K562 (cell line): ENCODE data around the gene VPS4B. TPM values are rescaled to one million over a fixed set of nuclear protein-coding genes. Genes with fewer than 3 reads are reported as not detected.

ENCODE experiments used
- ATAC-seq: fragments of 200-7000 bp; cut with Tn5 transposase; 3 replicates; pipeline ENCODE4 v1.9.1; 2020; ENCODE audit warnings: moderate library complexity
- BruUV-seq: library from RNA; stranded (reverse); fragments of 400-500 nt; replicated peaks from 2 replicates; lab custom pipeline; 2021; lab: Mats Ljungman, UMichigan
- CTCF ChIA-PET: fragments of 300-600 bp; formaldehyde crosslinking; extraction: SDS; loops from one replicate; lab custom pipeline; 2021; ENCODE audit warnings: low intra/inter-chr PET ratio; lab: Yijun Ruan, JAX
- POLR2A ChIA-PET: fragments of 300-600, 350-650 bp; sonication (Branson Sonifier 250); formaldehyde crosslinking; extraction: SDS; loops from one replicate; lab custom pipeline; 2021; ENCODE audit warnings: antibody characterized with exemption, inconsistent platforms; lab: Yijun Ruan, JAX
- DNase-seq, 4 experiments: peaks; one replicate each; pipeline versions ENCODE4 v3.0.0 to v3.0.0-alpha.2; 2011 to 2018; ENCODE audit warnings: low spot score in 3 of 4, mixed read lengths in 3 of 4; ENCODE audit errors: extremely low read depth in 1 of 4
- FAIRE-seq: peaks from 2 replicates; lab custom pipeline; 2011; peaks lifted over from hg19 to GRCh38; lab: Jason Lieb, UNC
- H2AFZ ChIP-seq: 2 replicates; pipeline ENCODE4 v1.6.0; 2011; ENCODE audit warnings: low read depth, low read length, control low read depth, inconsistent platforms
- H3K27ac ChIP-seq: fragments of 200-600 bp; 3 replicates; pipeline ENCODE4 v1.8.0; 2011; ENCODE audit warnings: low read depth, mild to moderate bottlenecking, control low read depth, inconsistent platforms, low read length, moderate library complexity, mixed read lengths; ENCODE audit errors: extremely low read depth
- H3K27me3 ChIP-seq, 2 experiments: fragments of 300-600 bp in 1 of 2; 2 replicates in 1 of 2; 3 replicates in 1 of 2; pipeline versions ENCODE4 v1.6.0 to v1.8.0; 2011; ENCODE audit warnings: inconsistent platforms in 2 of 2, low read length in 2 of 2, mild to moderate bottlenecking in 1 of 2, mixed read lengths in 1 of 2, moderate library complexity in 1 of 2; ENCODE audit not compliant: control insufficient read depth in 2 of 2, insufficient read depth in 2 of 2
- H3K36me3 ChIP-seq: fragments of 300-600 bp; 3 replicates; pipeline ENCODE4 v1.8.0; 2011; ENCODE audit warnings: mild to moderate bottlenecking, low read length, inconsistent platforms; ENCODE audit not compliant: control insufficient read depth, insufficient read depth
- H3K4me1 ChIP-seq, 2 experiments: fragments of 200-600 bp in 1 of 2; replicated peaks in 1 of 2; 2 replicates in 1 of 2; 3 replicates in 1 of 2; pipeline versions ENCODE4 v1.5.1 to v1.8.0; 2011; ENCODE audit warnings: inconsistent platforms in 2 of 2, low read length in 2 of 2, mild to moderate bottlenecking in 1 of 2, mixed read lengths in 1 of 2, moderate library complexity in 1 of 2; ENCODE audit not compliant: control insufficient read depth in 2 of 2, insufficient read depth in 2 of 2
- H3K4me2 ChIP-seq: 2 replicates; pipeline ENCODE4 v1.6.1; 2011; ENCODE audit warnings: low read length, control low read depth, inconsistent platforms, mixed read lengths; ENCODE audit not compliant: insufficient read depth
- H3K4me3 ChIP-seq: fragments of 200-600 bp; sonication (generic), shearing (Covaris generic); 2 replicates; pipeline ENCODE4 v1.5.1; 2016; ENCODE audit warnings: control low read depth, inconsistent platforms
- H3K79me2 ChIP-seq: fragments of 200-600 bp; 3 replicates; pipeline ENCODE4 v1.8.0; 2011; ENCODE audit warnings: low read length, inconsistent platforms; ENCODE audit not compliant: control insufficient read depth, insufficient read depth
- H3K9ac ChIP-seq, 2 experiments: 2 replicates each; pipeline versions ENCODE4 v1.6.0 to v1.6.1; 2011; ENCODE audit warnings: low read depth in 2 of 2, low read length in 2 of 2, control low read depth in 1 of 2, inconsistent platforms in 1 of 2, mild to moderate bottlenecking in 1 of 2, mixed read lengths in 1 of 2; ENCODE audit not compliant: insufficient read depth in 1 of 2
- H3K9me1 ChIP-seq: one replicate; pipeline ENCODE4 v1.6.0; 2011; ENCODE audit warnings: inconsistent platforms, mild to moderate bottlenecking, low read length, moderate library complexity; ENCODE audit not compliant: control insufficient read depth, insufficient read depth
- H3K9me3 ChIP-seq: replicated peaks from 2 replicates; pipeline ENCODE4 v1.5.1; 2011; ENCODE audit warnings: low read depth, low read length, inconsistent platforms; ENCODE audit not compliant: control insufficient read depth, insufficient read depth
- H4K20me1 ChIP-seq: replicated peaks from 2 replicates; pipeline ENCODE4 v1.6.1; 2011; ENCODE audit warnings: low read length, inconsistent platforms, mixed read lengths; ENCODE audit not compliant: control insufficient read depth, insufficient read depth
- GATAD2A ChIP-seq: fragments of 450-650 bp; IDR thresholded peaks from 2 replicates; pipeline ENCODE4 v1.6.1; 2017
- HDAC2 ChIP-seq: fragments of 450-650 bp; IDR thresholded peaks from 2 replicates; pipeline ENCODE4 v1.6.1; 2016; ENCODE audit warnings: mild to moderate bottlenecking
- MBD2 ChIP-seq: sonication (generic); IDR thresholded peaks from 2 replicates; pipeline ENCODE4 v1.6.1; 2016; ENCODE audit warnings: low read depth, borderline replicate concordance
- NFYB ChIP-seq: IDR thresholded peaks from 2 replicates; pipeline ENCODE4 v1.6.1; 2011; ENCODE audit warnings: mild to moderate bottlenecking, moderate library complexity; ENCODE audit not compliant: insufficient read length; ENCODE audit errors: extremely low read depth
- NR2C1 ChIP-seq, 2 experiments: fragments of 450-650 bp; IDR thresholded peaks; 2 replicates each; pipeline ENCODE4 v1.6.1; 2017; ENCODE audit warnings: mild to moderate bottlenecking in 2 of 2, antibody characterized with exemption in 1 of 2, inconsistent platforms in 1 of 2, missing compliant biosample characterization in 1 of 2, missing genetic modification characterization in 1 of 2
- SAFB2 ChIP-seq: fragments of 200-400 bp; formaldehyde crosslinking; IDR thresholded peaks from 2 replicates; pipeline ENCODE4 v1.6.1; 2018; ENCODE audit warnings: borderline replicate concordance, low read length, low read depth, moderate library complexity; ENCODE audit not compliant: severe bottlenecking
- TAF15 ChIP-seq: fragments of 200-400 bp; formaldehyde crosslinking; IDR thresholded peaks from 2 replicates; pipeline ENCODE4 v1.6.1; 2017; ENCODE audit warnings: mild to moderate bottlenecking, low read depth, low read length, moderate library complexity
- WGBS: fragments of 100-300 bp; shearing (Covaris generic); methylation state at CpG from one replicate; pipeline ENCODE4 v1.1.6; 2016; ENCODE audit warnings: low coverage, mixed read lengths; ENCODE audit not compliant: insufficient coverage; ENCODE audit errors: missing lambda C conversion rate; 5-methylcytosine and 5-hydroxymethylcytosine counted together
- in situ Hi-C: fragments of 300-500 bp; cut with MboI; formaldehyde crosslinking; loops from 4 replicates; pipeline ENCODE4 v1.15.0; 2018; ENCODE audit warnings: inconsistent platforms, mixed read lengths
- intact Hi-C: fragments of 100-400 bp; cut with micrococcal nuclease; formaldehyde crosslinking; loops from 2 replicates; pipeline ENCODE4 v1.14.2; 2022
- polyA plus RNA-seq, 8 experiments: library from polyadenylated mRNA; depleted of rRNA in 4 of 8; stranded (reverse) in 5 of 8; unstranded in 3 of 8; fragments of >200 nt; fragmentation: Nextera tagmentation in 2 of 8; fragmentation: Illumina TruSeq in 1 of 8; extraction: Ambion mirVana in 2 of 8; extraction: Trizol in 1 of 8; gene quantifications; 2 replicates each; pipeline versions ENCODE4 v1.2.1 to v1.2.3, GENCODE V29; 2011 to 2014; ENCODE audit warnings: inconsistent platforms in 1 of 8, missing spikeins in 1 of 8
- total RNA-seq, 7 experiments: library from RNA; depleted of rRNA in 6 of 7; stranded (reverse); fragments of >200 nt in 6 of 7; fragmentation: Illumina TruSeq in 2 of 7; extraction: Trizol in 2 of 7; gene quantifications; 2 replicates each; pipeline versions ENCODE4 v1.2.1 to v1.2.3, GENCODE V29; 2011 to 2021; ENCODE audit warnings: low replicate concordance in 1 of 7
- TF ChIP-seq, protein P1 (sequence below): fragments of 450-650 bp; formaldehyde crosslinking; IDR thresholded peaks from 2 replicates; pipeline ENCODE4 v1.4.0; 2020; ENCODE audit warnings: mild to moderate bottlenecking, mixed read lengths

The VPS4B gene
- total and polyA plus RNA-seq, 9 of the 15 experiments (the other 6 are each of a cell fraction or from before 2014, with no cell fraction given), result 7.3 to 16.4 (median 10.4) TPM

DNA sequence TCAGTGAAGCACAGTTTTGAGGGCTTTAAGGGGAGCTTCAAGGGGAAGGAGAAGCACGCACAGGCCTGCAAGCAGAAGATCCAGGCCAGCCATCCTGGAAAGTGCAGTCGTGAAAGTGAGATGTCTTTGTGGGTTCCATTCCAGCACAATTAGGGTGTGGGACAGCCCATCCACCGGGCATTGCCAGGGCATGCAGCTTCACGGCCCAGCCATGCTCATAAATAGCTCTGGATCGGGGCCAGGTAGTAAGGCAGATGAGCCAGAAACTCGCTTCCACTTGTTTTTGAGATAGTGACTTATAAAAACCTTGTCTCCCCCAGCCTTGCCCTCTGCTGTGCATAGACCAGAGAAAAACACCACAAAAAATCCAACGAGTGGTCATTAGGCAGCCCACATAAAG, 76.2 kb downstream of the VPS4B start:
- no peak for TF ChIP-seq HDAC2
- no peak for TF ChIP-seq MBD2
- TF ChIP-seq GATAD2A, result no peak
- TF ChIP-seq SAFB2, result no peak
- no peak for TF ChIP-seq NFYB
- TF ChIP-seq, protein P1, sequence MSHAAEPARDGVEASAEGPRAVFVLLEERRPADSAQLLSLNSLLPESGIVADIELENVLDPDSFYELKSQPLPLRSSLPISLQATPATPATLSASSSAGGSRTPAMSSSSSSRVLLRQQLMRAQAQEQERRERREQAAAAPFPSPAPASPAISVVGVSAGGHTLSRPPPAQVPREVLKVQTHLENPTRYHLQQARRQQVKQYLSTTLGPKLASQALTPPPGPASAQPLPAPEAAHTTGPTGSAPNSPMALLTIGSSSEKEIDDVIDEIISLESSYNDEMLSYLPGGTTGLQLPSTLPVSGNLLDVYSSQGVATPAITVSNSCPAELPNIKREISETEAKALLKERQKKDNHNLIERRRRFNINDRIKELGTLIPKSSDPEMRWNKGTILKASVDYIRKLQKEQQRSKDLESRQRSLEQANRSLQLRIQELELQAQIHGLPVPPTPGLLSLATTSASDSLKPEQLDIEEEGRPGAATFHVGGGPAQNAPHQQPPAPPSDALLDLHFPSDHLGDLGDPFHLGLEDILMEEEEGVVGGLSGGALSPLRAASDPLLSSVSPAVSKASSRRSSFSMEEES (CRISPR knock-in tag), result no peak
- TF ChIP-seq TAF15, result no peak
- no peak for TF ChIP-seq NR2C1 (IDR thresholded peaks at IDR 0.05)
- no peak for TF ChIP-seq NR2C1 (tag; IDR thresholded peaks at IDR 0.05)
- TF ChIP-seq, all 486 proteins: peak for 0
- Histone ChIP-seq H3K9me3 (no peaks in the 10 kb centered on the region), H3K9ac (no peak overlapping the region), H4K20me1 (no peaks in the 10 kb centered on the region), H3K4me2 (no peak overlapping the region), H3K4me3 (no peak overlapping the region), H3K79me2 (no peaks in the 10 kb centered on the region), H3K27me3 (no peaks in the 10 kb centered on the region), H3K4me1 (no peaks in the 10 kb centered on the region), H2AFZ (no peak overlapping the region), H3K36me3 (peaks cover 48% of the 10 kb centered on the region; the same call in 2 of the 3 replicates), H3K9me1 (no peaks in the 10 kb centered on the region), H3K27ac (no peak overlapping the region)
- no peak for ATAC-seq
- WGBS, result 74% methylated on average over 4 of the region's 7 CpGs
- intact Hi-C loops (loop anchor here (10.0 kb wide), 1 partner anchor 499 kb away; no protein-coding TSS in a partner anchor), in situ Hi-C loops (loop anchor here (10.0 kb wide), 1 partner anchor 89 kb away; no protein-coding TSS in a partner anchor)
- no TSS peak for BruUV-seq
- ChIA-PET CTCF (no interaction called here), POLR2A (no interaction called here)
- no peak for FAIRE-seq
- DNase-seq, result no peak
